Motor neuron (in vitro differentiated cells): ENCODE measurements around the gene WDR1. TPM values are rescaled to one million over a fixed set of nuclear protein-coding genes. Genes with fewer than 3 reads are reported as not detected.

ENCODE experiments used
- ATAC-seq, 8 experiments: fragments of 200-7000 bp; cut with Tn5 transposase; replicated peaks in 6 of 8; 2 replicates each; pipeline ENCODE4 v1.8.0; 2021; ENCODE audit warnings: mild to moderate bottlenecking in 8 of 8, moderate library complexity in 8 of 8
- H3K27ac ChIP-seq, 2 donors: fragments of 250-450 bp; sonication (Bioruptor Pico); 2 replicates each; pipeline ENCODE4 v1.9.0; 2021; ENCODE audit warnings: antibody characterized with exemption in 2 of 2, mild to moderate bottlenecking in 2 of 2, moderate library complexity in 1 of 2
- H3K4me1 ChIP-seq, 2 donors: fragments of 250-450 bp; sonication (Bioruptor Pico); replicated peaks in 1 of 2; 2 replicates each; pipeline ENCODE4 v1.6.1; 2021; ENCODE audit warnings: antibody characterized with exemption in 2 of 2, mild to moderate bottlenecking in 2 of 2, moderate library complexity in 1 of 2
- H3K4me3 ChIP-seq, 5 donors: fragments of 250-450 bp; sonication (Bioruptor Pico); 2 replicates each; pipeline ENCODE4 v1.9.0; 2021; ENCODE audit warnings: antibody characterized with exemption in 5 of 5, mild to moderate bottlenecking in 5 of 5, moderate library complexity in 4 of 5
- WGBS, 10 experiments: fragments of 450-650 bp; shearing (Covaris generic); methylation state at CpG; one replicate each; pipeline ENCODE4 v1.0.0; 2022; 5-methylcytosine and 5-hydroxymethylcytosine counted together
- in situ Hi-C, 9 experiments: fragments of 400-800 bp; cut with MboI; loops; one replicate each; pipeline ENCODE4 v1.15.0; 2021; ENCODE audit warnings: low sequenced_read_pairs in 9 of 9, low pct_unique_long_range_greater_than_20kb in 2 of 9; ENCODE audit not compliant: unreplicated experiment in 9 of 9
- total RNA-seq, 8 experiments: library from RNA; unstranded; fragments of 300-600 nt; gene quantifications; 2 replicates each; pipeline versions ENCODE4 v1.2.3 to v1.2.4, GENCODE V29; 2022

The WDR1 gene
- total RNA-seq, 8 experiments from 2014 or later, result 28.8 to 164 (median 112) TPM

GRCh38 chr4:10154241-10154640 is 37.6 kb upstream of the WDR1 start:
- Histone ChIP-seq H3K4me3 (no peak overlapping the region), H3K27ac (no peak overlapping the region), H3K4me1 (no peaks in the 10 kb centered on the region)
- 24 to 81% (median 73%) methylated on average over 1 to 3 of the region's 3 CpGs; no CpG with 5 or more reads in 6 of the 10 experiments for WGBS, 10 experiments
- in situ Hi-C loops, result loop anchor here in 5 of 9 experiments (25.0 kb wide), 4 partner anchors 258 to 408 kb away; no protein-coding TSS in a partner anchor
- ATAC-seq, result no peak

GRCh38 chr4:10153161-10153560 is 36.6 kb upstream of the WDR1 start:
- H3K4me3 ChIP-seq, result no peak overlapping the region
- in situ Hi-C loops, result loop anchor here in 5 of 9 experiments (25.0 kb wide), 4 partner anchors 259 to 409 kb away; no protein-coding TSS in a partner anchor
- H3K27ac ChIP-seq, result no peak overlapping the region
- no peak for ATAC-seq
- no peaks in the 10 kb centered on the region for H3K4me1 ChIP-seq
- WGBS, 10 experiments, result 17 to 83% (median 50%) methylated on average over 1 of the region's 1 CpG; no CpG with 5 or more reads in 6 of the 10 experiments

DNA sequence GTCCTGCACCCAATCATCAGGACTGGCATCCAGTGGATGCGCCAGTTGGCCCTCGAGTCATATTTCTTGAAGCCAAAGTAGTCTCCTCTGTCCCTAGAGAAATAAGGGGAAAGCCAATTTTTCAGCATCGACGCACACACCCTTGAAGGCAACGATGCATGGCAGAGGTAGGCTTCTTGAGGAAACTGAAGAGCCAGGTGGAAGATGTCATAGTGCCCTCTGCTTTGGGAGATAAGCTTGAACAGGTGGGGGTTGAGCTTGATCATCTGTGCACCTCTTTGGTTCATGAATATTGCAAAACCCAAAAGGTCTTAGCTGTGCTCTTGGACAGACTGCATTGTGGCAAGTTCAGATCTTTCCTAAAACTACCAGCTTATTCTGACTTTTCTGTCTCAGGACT is 34.6 kb upstream of the WDR1 start:
- in situ Hi-C loops, result loop anchor here in 5 of 9 experiments (25.0 kb wide), 4 partner anchors 261 to 411 kb away; no protein-coding TSS in a partner anchor
- Histone ChIP-seq H3K4me3 (no peak overlapping the region), H3K27ac (no peak overlapping the region), H3K4me1 (no peaks in the 10 kb centered on the region)
- WGBS, 10 experiments, result 40 to 100% (median 83%) methylated on average over 1 to 5 of the region's 5 CpGs; no CpG with 5 or more reads in 5 of the 10 experiments
- no peak for ATAC-seq

GRCh38 chr4:10144966-10145365 is 28.4 kb upstream of the WDR1 start:
- no peak for ATAC-seq
- in situ Hi-C loops, result no loop called here
- H3K4me3 ChIP-seq, result no peak overlapping the region
- no peaks in the 10 kb centered on the region for H3K4me1 ChIP-seq
- H3K27ac ChIP-seq, result no peak overlapping the region
- WGBS, 10 experiments, result 50 to 100% (median 79%) methylated on average over 1 to 4 of the region's 4 CpGs; no CpG with 5 or more reads in 3 of the 10 experiments

DNA sequence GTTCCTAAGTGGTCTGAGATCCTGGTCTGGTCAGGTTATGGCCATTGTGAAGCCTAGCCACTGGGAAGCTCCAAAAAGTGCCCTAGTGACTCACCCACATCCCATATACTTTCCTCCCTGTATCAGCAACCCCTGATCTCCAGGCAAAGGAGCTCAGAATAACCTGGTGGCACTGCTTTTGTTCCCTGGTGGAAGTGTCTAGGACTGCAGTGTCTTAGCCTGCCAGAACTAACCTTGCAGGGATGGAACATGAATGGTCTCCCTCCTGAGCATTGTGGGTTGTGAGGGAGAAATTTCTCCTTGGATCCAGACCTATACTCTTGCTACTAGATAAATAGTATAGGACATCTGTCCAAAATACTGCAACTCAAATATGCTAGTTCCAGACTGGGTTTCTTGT is 27.9 kb upstream of the WDR1 start:
- H3K27ac ChIP-seq, result no peak overlapping the region
- H3K4me3 ChIP-seq, result no peak overlapping the region
- ATAC-seq, result no peak
- H3K4me1 ChIP-seq, result no peaks in the 10 kb centered on the region
- in situ Hi-C loops, result no loop called here

DNA sequence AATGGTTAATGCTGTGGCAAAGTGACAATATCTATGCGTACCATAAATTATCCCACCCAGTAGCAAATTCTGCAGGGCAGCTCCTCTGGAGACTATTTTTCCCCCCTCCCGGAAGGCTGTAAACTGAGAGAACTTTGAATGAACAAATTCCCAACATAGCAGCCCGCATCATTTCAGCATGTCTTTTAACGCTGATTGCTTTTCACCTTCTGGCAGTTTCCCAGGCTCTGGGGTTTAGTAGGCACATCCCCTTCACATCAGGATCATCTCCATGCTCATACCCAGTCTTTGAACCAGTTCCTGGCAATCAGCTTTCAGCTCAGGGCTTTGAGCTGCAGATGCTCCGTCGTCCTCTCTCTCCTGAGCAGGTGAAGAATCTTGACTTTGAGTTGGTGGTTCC is 26.6 kb upstream of the WDR1 start:
- no peak overlapping the region for H3K27ac ChIP-seq
- WGBS, 10 experiments, result 40 to 89% (median 83%) methylated on average over 2 to 6 of the region's 6 CpGs; no CpG with 5 or more reads in 3 of the 10 experiments

DNA sequence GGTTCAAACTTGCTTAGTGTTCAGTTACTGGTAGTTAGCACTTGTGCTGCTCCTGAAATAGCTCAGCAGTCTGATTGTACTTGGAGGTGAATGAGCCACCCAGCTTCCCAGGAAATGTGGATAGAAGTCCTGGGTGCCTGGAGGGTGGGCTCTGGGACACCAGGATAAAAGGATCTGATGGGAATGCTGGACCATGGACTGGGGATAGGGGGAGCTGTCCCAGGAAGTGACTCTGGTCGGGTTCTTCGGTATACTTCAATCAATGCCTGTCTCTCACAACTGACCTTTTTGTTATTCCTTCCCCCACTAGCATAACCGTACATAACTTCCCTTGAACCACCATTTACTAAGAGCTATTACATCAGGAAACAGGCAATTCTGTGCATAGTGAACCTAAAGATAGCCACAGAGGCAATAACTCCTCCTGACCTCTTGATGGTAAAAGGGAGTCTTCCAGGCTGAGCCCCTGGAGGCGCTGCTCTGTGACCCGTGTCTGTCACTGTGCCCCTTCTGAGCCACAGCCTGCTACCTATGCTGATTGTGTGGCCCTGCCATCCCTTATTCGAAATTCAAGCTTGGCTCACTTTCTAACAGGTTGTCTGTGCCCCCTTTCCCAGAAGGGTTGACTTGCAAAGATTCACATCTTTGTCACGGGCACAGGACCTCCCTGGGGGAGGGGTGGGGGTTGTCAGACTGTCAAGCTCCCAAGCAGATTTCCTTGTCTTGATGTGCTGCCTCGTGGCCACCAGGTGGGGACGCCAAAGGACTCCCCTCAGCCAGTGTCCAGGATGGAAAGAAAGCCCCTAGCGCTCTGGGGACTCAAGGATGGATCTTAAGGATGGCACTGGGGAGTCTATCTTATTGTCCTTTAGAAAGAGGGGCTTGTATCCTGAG is 24.5 kb upstream of the WDR1 start:
- H3K27ac ChIP-seq, result no peak overlapping the region
- in situ Hi-C loops, result no loop called here
- H3K4me1 ChIP-seq, result no peaks in the 10 kb centered on the region
- H3K4me3 ChIP-seq, result no peak overlapping the region
- ATAC-seq, result peak in 2 of 8 experiments; percentile 18 to 21
- WGBS, 10 experiments, result 0 to 100% (median 64%) methylated on average over 1 to 7 of the region's 10 CpGs; no CpG with 5 or more reads in 4 of the 10 experiments

More for the DNA sequence above, 26.6 kb upstream of the WDR1 start:
- H3K4me3 ChIP-seq, result no peak overlapping the region
- no peak for ATAC-seq
- in situ Hi-C loops, result no loop called here
- H3K4me1 ChIP-seq, result no peaks in the 10 kb centered on the region

DNA sequence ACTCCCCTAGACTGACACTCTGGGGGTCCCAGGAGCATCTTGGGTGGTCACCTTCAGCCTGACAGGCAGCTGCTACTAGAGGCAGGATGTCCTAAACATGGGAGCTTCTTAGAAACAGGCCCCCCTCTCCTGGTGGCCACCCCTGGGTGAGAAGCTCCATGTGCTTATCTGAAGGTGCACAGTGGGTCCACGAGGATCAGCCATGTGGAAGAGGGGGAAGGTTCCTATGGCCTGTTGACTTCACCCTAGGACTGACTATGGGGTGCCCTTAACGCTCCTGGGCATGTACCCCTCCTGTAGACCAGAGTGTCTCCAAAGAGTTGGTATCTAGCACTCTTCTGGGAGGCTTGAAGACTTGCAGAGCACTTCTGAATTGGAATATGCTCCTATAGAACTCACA is 22.9 kb upstream of the WDR1 start:
- in situ Hi-C loops, result no loop called here
- Histone ChIP-seq H3K4me3 (no peak overlapping the region), H3K27ac (no peak overlapping the region), H3K4me1 (no peaks in the 10 kb centered on the region)
- 0 to 40% methylated on average over 1 of the region's 2 CpGs; no CpG with 5 or more reads in 8 of the 10 experiments for WGBS, 10 experiments
- no peak for ATAC-seq

GRCh38 chr4:10135260-10135659 is 18.7 kb upstream of the WDR1 start:
- peak in 1 of 8 experiments; percentile 54 for ATAC-seq
- Histone ChIP-seq H3K4me3 (no peak overlapping the region), H3K4me1 (no peaks in the 10 kb centered on the region), H3K27ac (no peak overlapping the region)
- whole genome bisulfite sequencing, 10 experiments, result 0 to 67% (median 36%) methylated on average over 1 to 2 of the region's 3 CpGs; no CpG with 5 or more reads in 4 of the 10 experiments
- in situ Hi-C loops, result no loop called here

DNA sequence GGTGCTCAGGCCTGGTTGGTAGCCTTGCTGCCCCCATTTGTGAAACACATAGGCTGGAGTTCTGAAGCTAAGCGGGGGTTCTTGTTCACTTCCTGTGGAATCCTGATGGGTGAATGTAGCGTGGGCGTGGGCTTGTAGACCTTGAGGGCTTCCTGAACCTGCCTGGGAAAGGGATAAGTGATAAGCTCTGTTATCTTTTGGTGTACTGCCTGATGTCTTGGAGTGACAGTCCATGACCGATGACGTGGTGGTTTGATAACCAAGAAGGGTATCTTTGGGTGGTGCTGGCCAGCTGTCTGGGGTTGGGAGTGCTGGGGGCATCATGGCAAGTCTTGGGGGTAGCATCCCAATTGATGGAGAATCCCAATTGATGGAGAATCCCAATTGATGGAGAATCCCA is 17.5 kb upstream of the WDR1 start:
- no peaks in the 10 kb centered on the region for H3K4me1 ChIP-seq
- H3K4me3 ChIP-seq, result no peak overlapping the region
- ATAC-seq, result no peak
- 40 to 63% (median 41%) methylated on average over 1 to 3 of the region's 5 CpGs; no CpG with 5 or more reads in 7 of the 10 experiments for WGBS, 10 experiments
- in situ Hi-C loops, result no loop called here
- H3K27ac ChIP-seq, result no peak overlapping the region

DNA sequence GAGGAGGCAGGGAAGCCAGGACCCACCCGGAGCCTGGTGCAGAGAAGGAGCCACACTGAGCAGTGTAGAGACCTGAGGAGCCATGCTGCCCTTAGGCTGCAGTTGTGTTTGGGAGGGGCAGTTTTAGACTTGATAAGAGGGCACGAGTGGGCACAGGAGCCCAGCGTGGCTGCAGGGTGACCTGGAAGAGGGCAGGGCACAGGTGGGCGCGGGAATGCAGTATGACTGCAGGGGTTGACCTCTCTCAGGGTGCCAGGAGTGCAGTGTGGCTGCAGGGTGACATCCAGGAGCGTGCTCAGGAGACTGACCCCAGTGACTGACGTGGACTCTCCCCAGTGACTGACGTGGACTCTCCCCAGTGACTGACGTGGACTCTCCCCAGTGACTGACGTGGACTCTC is 14.6 kb upstream of the WDR1 start:
- Histone ChIP-seq H3K4me1 (no peaks in the 10 kb centered on the region), H3K4me3 (no peak overlapping the region), H3K27ac (no peak overlapping the region)
- in situ Hi-C loops, result no loop called here
- ATAC-seq, result no peak
- 93 to 100% methylated on average over 1 to 3 of the region's 10 CpGs; no CpG with 5 or more reads in 8 of the 10 experiments for WGBS, 10 experiments

DNA sequence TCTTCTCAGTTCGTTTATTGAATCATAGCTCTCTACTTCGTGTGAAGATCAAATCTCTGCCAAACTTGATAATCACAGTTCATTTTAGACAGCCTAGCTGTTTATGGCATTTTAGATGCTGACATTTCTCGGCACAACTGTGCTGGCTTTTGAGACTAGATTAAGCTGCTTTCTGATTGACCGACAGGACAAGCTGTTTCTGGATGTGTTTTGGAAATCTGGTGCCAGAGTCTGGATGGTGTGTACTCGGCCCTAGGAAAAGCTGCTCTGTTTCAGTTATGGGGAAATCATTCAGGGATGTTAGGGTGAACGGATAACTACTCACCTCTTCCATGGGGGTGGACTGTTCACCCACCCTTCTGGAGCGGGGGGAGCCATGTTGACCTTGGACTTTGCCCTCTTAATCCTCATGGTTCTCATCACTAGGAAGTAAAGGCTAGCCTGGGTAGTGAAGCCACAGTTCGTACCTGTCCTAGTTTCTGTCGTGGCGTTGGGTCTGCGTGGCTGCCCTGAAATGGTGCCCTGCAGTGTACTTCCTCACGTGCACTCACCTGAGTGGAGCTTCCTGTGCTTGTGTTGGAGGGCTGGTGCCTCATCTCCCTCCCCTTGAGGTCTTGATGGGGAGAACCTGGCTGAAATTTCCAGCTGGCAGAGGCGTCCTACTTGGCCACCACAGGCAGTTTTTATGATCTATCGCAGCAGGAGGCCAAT is 13.7 kb upstream of the WDR1 start:
- Histone ChIP-seq H3K4me3 (no peak overlapping the region), H3K27ac (no peak overlapping the region), H3K4me1 (no peaks in the 10 kb centered on the region)
- WGBS, 10 experiments, result 0 to 70% (median 40%) methylated on average over 1 to 8 of the region's 14 CpGs; no CpG with 5 or more reads in 1 of the 10 experiments
- no peak for ATAC-seq
- in situ Hi-C loops, result no loop called here
